WTC11 (cell line): Measurements from ENCODE around the gene USF1.

Source experiments
- ETV6 ChIP-seq: sonication (generic); formaldehyde crosslinking; IDR thresholded peaks from 2 replicates; pipeline ENCODE4 v1.8.1; 2022; ENCODE audit warnings: mild to moderate bottlenecking, missing genetic modification reagents
- GRHL2 ChIP-seq: fragments of 250-450 bp; sonication (Bioruptor Pico); IDR thresholded peaks from 2 replicates; pipeline ENCODE4 v1.8.0; 2022; ENCODE audit warnings: mild to moderate bottlenecking, moderate library complexity; ENCODE audit not compliant: insufficient replicate concordance, severe bottlenecking

- TF ChIP-seq ETV6 (CRISPR knock-in tag): no peak
- TF ChIP-seq GRHL2: no peak
Observed at GRCh38 chr1:161091796-161092507, 46.2 kb upstream of the USF1 start.
